ENCODE data around the gene KIF25.

DNA sequence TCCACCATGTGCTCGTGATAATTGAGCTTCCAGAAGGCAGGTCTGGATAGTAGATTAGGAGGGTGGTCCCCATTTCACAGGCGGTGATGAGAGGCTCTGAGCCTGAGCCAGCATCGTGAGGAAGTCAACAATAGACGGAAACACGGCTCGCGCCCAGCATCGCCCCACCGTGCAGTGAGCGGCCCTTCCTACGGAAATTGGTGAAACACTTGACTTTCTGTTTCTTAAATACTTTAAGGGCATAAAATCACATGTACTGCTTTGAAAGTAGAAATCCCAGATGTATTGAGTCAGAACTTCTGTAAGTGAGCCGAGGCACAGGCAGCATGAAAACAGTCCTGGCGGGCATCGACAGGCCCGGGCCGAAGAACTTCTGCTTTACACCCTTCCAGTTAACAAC is 4.3 kb upstream of the KIF25 start:
- TF ChIP-seq YY1 (IDR thresholded peaks at IDR 0.05; ENCODE audit: low read depth) (no peak), CREB1 (IDR thresholded peaks at IDR 0.05; ENCODE audit: low read depth) (no peak), TCF12 (IDR thresholded peaks at IDR 0.05; ENCODE audit: low read depth) (no peak), MAX (IDR thresholded peaks at IDR 0.05) (no peak)

Data from Ishikawa (cell line).